Fibroblast of the aortic adventitia (primary cell): ENCODE measurements around the gene HAAO. TPM values are rescaled to one million over a fixed set of nuclear protein-coding genes. Genes with fewer than 3 reads are reported as not detected.

Experiments
- DNase-seq: peaks from one replicate; pipeline ENCODE4 v3.0.0-alpha.2; 2010; ENCODE audit warnings: low read depth
- H3K4me3 ChIP-seq: 2 replicates; pipeline ENCODE4 v1.5.1; 2011; ENCODE audit warnings: low read depth, mild to moderate bottlenecking, control low read depth, low read length, moderate library complexity
- CTCF ChIP-seq: IDR thresholded peaks from 2 replicates; pipeline ENCODE4 v1.5.1; 2011; ENCODE audit warnings: mild to moderate bottlenecking, low read length, control low read depth, inconsistent platforms; ENCODE audit not compliant: insufficient read depth
- total RNA-seq: library from RNA; depleted of rRNA; stranded (reverse); fragments of >200 nt; gene quantifications from 2 replicates; pipeline ENCODE4 v1.2.3, GENCODE V29; 2012; ENCODE audit warnings: low replicate concordance

Gene HAAO
- total RNA-seq, 1 donor, result 0.90 TPM

- no peak for TF ChIP-seq CTCF
- DNase-seq, result no peak
- H3K4me3 ChIP-seq, result no peak overlapping the region
Measured at GRCh38 chr2:42752314-42752713, 40.1 kb downstream of the HAAO start.

GRCh38 chr2:42748840-42749239 is 43.5 kb downstream of the HAAO start:
- no peak overlapping the region for H3K4me3 ChIP-seq
- no peak for DNase-seq
- no peak for TF ChIP-seq CTCF

DNA sequence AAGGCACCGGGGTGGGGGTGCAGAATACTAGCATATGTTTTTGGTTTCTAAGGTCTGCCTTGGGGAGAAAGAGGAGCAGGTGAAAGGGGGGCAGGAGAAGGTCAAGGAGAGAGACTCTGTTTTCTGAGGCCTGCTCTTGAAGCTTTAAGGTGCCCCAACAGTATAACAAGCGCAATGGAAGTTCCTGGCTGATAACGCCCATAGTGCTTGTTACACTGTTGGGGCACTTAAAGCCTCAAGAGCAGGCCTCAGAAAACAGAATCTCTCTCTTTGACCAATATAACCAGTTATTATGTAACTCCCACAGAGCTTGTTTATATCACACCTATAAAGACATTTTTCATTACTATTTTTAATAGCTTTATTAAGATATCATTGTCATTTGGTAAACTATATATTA is 45.0 kb downstream of the HAAO start:
- no peak for DNase-seq
- no peak overlapping the region for H3K4me3 ChIP-seq
- no peak for TF ChIP-seq CTCF

DNA sequence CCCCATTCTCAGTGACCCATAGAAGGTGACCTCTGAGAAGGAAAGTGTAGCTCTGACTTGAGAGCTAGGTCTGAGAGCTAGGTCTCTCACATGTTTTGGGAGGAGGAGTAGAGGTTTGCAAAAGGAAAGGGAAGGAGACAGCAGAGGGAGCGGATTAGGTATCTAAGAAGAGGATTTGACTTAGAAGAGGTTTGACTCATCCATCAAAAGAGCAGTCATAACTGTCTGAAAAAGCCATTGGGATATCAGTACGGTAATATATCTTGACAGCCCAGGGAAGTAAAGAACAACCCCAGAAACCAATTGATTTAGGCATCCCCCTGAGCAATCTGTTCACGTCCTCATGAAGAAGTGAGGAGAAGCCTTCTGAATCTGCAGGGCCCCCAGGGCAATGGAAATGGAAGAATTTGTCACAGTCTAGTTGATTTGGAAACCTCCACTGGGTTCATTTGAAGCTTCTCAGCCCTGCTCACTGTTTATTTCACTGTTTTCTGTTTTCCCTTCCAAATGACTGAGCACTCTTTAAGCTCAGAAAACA is 47.8 kb downstream of the HAAO start:
- TF ChIP-seq CTCF, result no peak
- DNase-seq, result no peak
- no peak overlapping the region for H3K4me3 ChIP-seq

GRCh38 chr2:42743659-42743990 is 48.8 kb downstream of the HAAO start:
- no peak for DNase-seq
- TF ChIP-seq CTCF, result no peak
- no peak overlapping the region for H3K4me3 ChIP-seq

DNA sequence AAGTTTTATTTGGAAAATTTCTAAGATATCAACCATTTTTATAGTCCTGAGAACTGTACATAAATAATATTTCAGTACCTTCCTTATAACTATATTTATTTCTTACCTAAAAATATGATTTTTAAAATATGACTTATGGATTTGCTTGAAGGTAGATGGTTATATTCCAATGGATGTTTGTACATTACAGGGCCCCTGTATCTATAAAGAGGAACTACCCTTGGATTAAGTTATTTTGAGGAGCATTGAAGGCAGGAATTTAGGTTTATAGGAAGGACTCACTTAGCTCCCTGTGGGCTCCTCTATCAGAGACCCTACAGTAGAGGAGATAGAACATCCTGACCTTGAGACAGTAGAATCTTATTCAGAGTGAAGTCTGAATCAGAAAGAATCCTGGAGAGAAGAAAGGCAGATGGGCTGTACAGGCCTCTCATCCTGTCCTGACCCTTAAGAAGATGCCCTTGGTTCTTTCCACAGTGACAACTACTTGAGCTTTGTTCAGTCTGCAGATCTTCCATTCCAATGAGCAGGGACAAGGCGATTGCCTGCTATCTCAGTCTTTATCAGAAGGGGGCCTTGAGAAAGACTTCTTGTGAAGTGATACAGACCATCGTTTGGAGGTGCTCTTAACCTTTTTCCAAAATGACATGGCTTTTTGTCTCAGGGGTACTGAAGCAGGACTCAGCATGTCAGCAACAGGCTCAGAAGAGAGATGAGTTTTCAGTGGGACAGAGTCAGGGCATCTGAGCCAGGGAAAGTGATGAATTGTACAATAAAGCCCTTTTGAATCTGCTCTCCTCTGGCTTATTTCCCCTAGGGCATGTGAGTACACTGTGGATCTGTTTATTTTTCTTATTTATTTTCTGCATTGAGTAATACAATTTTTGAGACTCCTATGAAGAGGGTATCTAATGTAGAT is 49.4 kb downstream of the HAAO start:
- TF ChIP-seq CTCF, result no peak
- H3K4me3 ChIP-seq, result no peak overlapping the region
- DNase-seq, result no peak
